Epithelial cell of proximal tubule (primary cell): ENCODE data around the gene OSBPL8. TPM values are rescaled to one million over a fixed set of nuclear protein-coding genes. Genes with fewer than 3 reads are reported as not detected.

Experiments
- DNase-seq: peaks from one replicate; pipeline ENCODE4 v3.0.0-alpha.2; 2011; ENCODE audit warnings: low read depth
- H3K4me3 ChIP-seq: 2 replicates; pipeline ENCODE4 v1.5.1; 2011; ENCODE audit warnings: low read depth, mild to moderate bottlenecking, low read length
- CTCF ChIP-seq: conservative IDR thresholded peaks from 2 replicates; pipeline ENCODE4 v1.5.1; 2012; ENCODE audit warnings: low read depth, mild to moderate bottlenecking, low read length
- total RNA-seq: library from RNA; depleted of rRNA; stranded (reverse); fragments of >200 nt; gene quantifications from 2 replicates; pipeline ENCODE4 v1.2.3, GENCODE V29; 2015

Gene OSBPL8
- total RNA-seq, 1 donor from 2014 or later, result 46.5 TPM

GRCh38 chr12:76531056-76531455 lies 28.5 kb downstream of the OSBPL8 start:
- no peak for DNase-seq
- no peak for TF ChIP-seq CTCF
- H3K4me3 ChIP-seq, result no peak overlapping the region

- DNase-seq, result no peak
- no peak overlapping the region for H3K4me3 ChIP-seq
- no peak for TF ChIP-seq CTCF
Measured at GRCh38 chr12:76530516-76530915, 29.1 kb downstream of the OSBPL8 start.

GRCh38 chr12:76529226-76529918 lies 30.2 kb downstream of the OSBPL8 start:
- DNase-seq, result peak; percentile 39

GRCh38 chr12:76523408-76523807 lies 36.2 kb downstream of the OSBPL8 start:
- no peak for DNase-seq
- no peak for TF ChIP-seq CTCF
- H3K4me3 ChIP-seq, result no peak overlapping the region

More at GRCh38 chr12:76529226-76529918, 30.2 kb downstream of the OSBPL8 start:
- H3K4me3 ChIP-seq, result no peak overlapping the region
- no peak for TF ChIP-seq CTCF

GRCh38 chr12:76520348-76520747 lies 39.2 kb downstream of the OSBPL8 start:
- no peak for DNase-seq
- no peak for TF ChIP-seq CTCF
- H3K4me3 ChIP-seq, result no peak overlapping the region

- DNase-seq, result no peak
- TF ChIP-seq CTCF, result no peak
- H3K4me3 ChIP-seq, result no peak overlapping the region
Measured at GRCh38 chr12:76519538-76519937, 40.0 kb downstream of the OSBPL8 start.

- no peak overlapping the region for H3K4me3 ChIP-seq
- no peak for DNase-seq
- no peak for TF ChIP-seq CTCF
Measured at GRCh38 chr12:76518699-76519098, 40.9 kb downstream of the OSBPL8 start.
